ENCODE measurements around the gene LMF1.

DNA sequence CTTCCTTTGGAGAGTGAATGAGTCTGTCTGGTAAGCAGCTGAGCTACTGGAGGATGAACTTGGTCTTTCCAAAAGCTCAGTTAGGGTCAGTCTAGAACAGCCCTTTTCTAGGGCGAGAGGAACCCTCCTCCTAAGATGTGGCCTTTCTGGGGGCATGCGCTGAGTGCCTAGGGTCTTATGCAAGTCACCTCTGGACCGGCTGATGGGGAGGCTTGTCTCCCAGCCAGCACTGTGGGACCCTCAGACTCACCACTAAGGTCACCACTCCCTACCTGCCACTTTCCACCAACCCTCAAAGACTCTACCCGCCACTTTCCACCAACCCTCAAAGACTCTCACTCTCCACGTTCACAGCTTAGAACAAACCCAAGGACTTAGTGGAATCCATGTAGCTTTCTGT, 26.8 kb downstream of the LMF1 start:
- TF ChIP-seq SP1 (IDR thresholded peaks at IDR 0.05; ENCODE audit: low read depth) (no peak), ATF3 (IDR thresholded peaks at IDR 0.05) (no peak), EZH2 (IDR thresholded peaks at IDR 0.05) (no peak), POLR2A (IDR thresholded peaks at IDR 0.05; ENCODE audit: borderline replicate concordance, extremely low read depth, insufficient read depth, insufficient read length) (no peak), POLR2AphosphoS5 (IDR thresholded peaks at IDR 0.05; ENCODE audit: low read depth, low read length) (no peak), CEBPB (IDR thresholded peaks at IDR 0.05; ENCODE audit: low read depth) (no peak), EZH2phosphoT487 (IDR thresholded peaks at IDR 0.05; ENCODE audit: borderline replicate concordance) (no peak), EGR1 (IDR thresholded peaks at IDR 0.05; ENCODE audit: low read depth) (no peak), JUND (IDR thresholded peaks at IDR 0.05) (no peak), RAD21 (IDR thresholded peaks at IDR 0.05; ENCODE audit: low read depth) (no peak), ZNF274 (IDR thresholded peaks at IDR 0.05; ENCODE audit: low read depth, low read length) (no peak)
- TF ChIP-seq, protein P1, sequence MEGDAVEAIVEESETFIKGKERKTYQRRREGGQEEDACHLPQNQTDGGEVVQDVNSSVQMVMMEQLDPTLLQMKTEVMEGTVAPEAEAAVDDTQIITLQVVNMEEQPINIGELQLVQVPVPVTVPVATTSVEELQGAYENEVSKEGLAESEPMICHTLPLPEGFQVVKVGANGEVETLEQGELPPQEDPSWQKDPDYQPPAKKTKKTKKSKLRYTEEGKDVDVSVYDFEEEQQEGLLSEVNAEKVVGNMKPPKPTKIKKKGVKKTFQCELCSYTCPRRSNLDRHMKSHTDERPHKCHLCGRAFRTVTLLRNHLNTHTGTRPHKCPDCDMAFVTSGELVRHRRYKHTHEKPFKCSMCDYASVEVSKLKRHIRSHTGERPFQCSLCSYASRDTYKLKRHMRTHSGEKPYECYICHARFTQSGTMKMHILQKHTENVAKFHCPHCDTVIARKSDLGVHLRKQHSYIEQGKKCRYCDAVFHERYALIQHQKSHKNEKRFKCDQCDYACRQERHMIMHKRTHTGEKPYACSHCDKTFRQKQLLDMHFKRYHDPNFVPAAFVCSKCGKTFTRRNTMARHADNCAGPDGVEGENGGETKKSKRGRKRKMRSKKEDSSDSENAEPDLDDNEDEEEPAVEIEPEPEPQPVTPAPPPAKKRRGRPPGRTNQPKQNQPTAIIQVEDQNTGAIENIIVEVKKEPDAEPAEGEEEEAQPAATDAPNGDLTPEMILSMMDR (IDR thresholded peaks at IDR 0.05 in 2 of 3, conservative IDR thresholded peaks at IDR 0.05 in 1 of 3; ENCODE audit: borderline replicate concordance in 1 of 3, insufficient read depth in 1 of 3, low read depth in 2 of 3, low read length in 2 of 3) = no peak

Data from HCT116 (cell line).